Loucy (cell line): ENCODE results near the gene TSSK2.

Experiments
- H2AFZ ChIP-seq: fragments of 200-600 bp; sonication (generic); 2 replicates; pipeline ENCODE4 v1.6.0; 2016; ENCODE audit warnings: antibody characterized with exemption, mild to moderate bottlenecking, low read length, moderate library complexity
- H3F3A ChIP-seq: fragments of 200-600 bp; 2 replicates; pipeline ENCODE4 v1.6.0; 2016; ENCODE audit warnings: antibody characterized with exemption, low read depth, mild to moderate bottlenecking
- H3K27me3 ChIP-seq: fragments of 200-600 bp; sonication (generic); 2 replicates; pipeline ENCODE4 v1.6.1; 2014; ENCODE audit warnings: low read length, mild to moderate bottlenecking; ENCODE audit not compliant: insufficient read depth, poor library complexity, severe bottlenecking
- H3K36me3 ChIP-seq: fragments of 200-600 bp; sonication (generic); 2 replicates; pipeline ENCODE4 v1.6.1; 2016; ENCODE audit warnings: low read length; ENCODE audit not compliant: insufficient read depth
- H3K4me1 ChIP-seq: fragments of 200-600 bp; sonication (generic); 2 replicates; pipeline ENCODE4 v1.5.1; 2014; ENCODE audit warnings: low read length, mild to moderate bottlenecking; ENCODE audit not compliant: insufficient read depth, poor library complexity, severe bottlenecking
- H3K4me2 ChIP-seq: fragments of 200-600 bp; sonication (generic); 2 replicates; pipeline ENCODE4 v1.6.0; 2014; ENCODE audit warnings: antibody characterized with exemption, low read length, low read depth, mild to moderate bottlenecking; ENCODE audit not compliant: poor library complexity, severe bottlenecking
- H3K4me3 ChIP-seq: fragments of 200-600 bp; sonication (generic); 2 replicates; pipeline ENCODE4 v1.5.1; 2014; ENCODE audit warnings: low read length, mild to moderate bottlenecking, mixed read lengths; ENCODE audit not compliant: poor library complexity, severe bottlenecking
- H3K79me2 ChIP-seq: fragments of 200-600 bp; sonication (generic); 2 replicates; pipeline ENCODE4 v1.6.1; 2014; ENCODE audit warnings: low read length; ENCODE audit not compliant: insufficient read depth
- H3K9ac ChIP-seq: fragments of 200-600 bp; sonication (generic); 2 replicates; pipeline ENCODE4 v1.6.0; 2014; ENCODE audit warnings: mild to moderate bottlenecking, low read depth, low read length, moderate library complexity; ENCODE audit not compliant: poor library complexity, severe bottlenecking
- H3K9me2 ChIP-seq: fragments of 200-600 bp; sonication (generic); replicated peaks from 2 replicates; pipeline ENCODE4 v1.6.1; 2016; ENCODE audit warnings: low read depth, low read length, mixed read lengths
- H3K9me3 ChIP-seq: fragments of 200-600 bp; sonication (generic); 2 replicates; pipeline ENCODE4 v1.6.1; 2014; ENCODE audit warnings: mild to moderate bottlenecking, antibody characterized with exemption, low read length, low read depth; ENCODE audit not compliant: insufficient read depth
- H4K20me1 ChIP-seq: fragments of 200-600 bp; sonication (generic); 2 replicates; pipeline ENCODE4 v1.6.0; 2014; ENCODE audit warnings: antibody characterized with exemption, low read length, mild to moderate bottlenecking; ENCODE audit not compliant: insufficient read depth, poor library complexity, severe bottlenecking
- EZH2phosphoT487 ChIP-seq: fragments of 200-600 bp; IDR thresholded peaks from 2 replicates; pipeline ENCODE4 v1.6.1; 2018; ENCODE audit warnings: antibody characterized with exemption, mild to moderate bottlenecking, moderate library complexity, borderline replicate concordance
- TF ChIP-seq, protein P1 (sequence below): fragments of 200-600 bp; sonication (generic); conservative IDR thresholded peaks from 2 replicates; pipeline ENCODE4 v1.5.1; 2014; ENCODE audit warnings: mild to moderate bottlenecking, antibody characterized with exemption, low read length

TSSK2 gene

GRCh38 chr22:19090183-19090582 lies 40.9 kb upstream of the TSSK2 start:
- H3F3A ChIP-seq, result no peaks in the 10 kb centered on the region
- no peaks in the 10 kb centered on the region for H3K27me3 ChIP-seq
- H3K36me3 ChIP-seq, result peaks cover 13% of the 10 kb centered on the region; the same call in 1 of the 2 replicates
- no peak overlapping the region for H2AFZ ChIP-seq
- H3K9ac ChIP-seq, result no peak overlapping the region
- peaks cover 4% of the 10 kb centered on the region for H4K20me1 ChIP-seq
- no peak overlapping the region for H3K4me3 ChIP-seq
- no peaks in the 10 kb centered on the region for H3K9me2 ChIP-seq
- TF ChIP-seq EZH2phosphoT487, result no peak
- TF ChIP-seq, protein P1, sequence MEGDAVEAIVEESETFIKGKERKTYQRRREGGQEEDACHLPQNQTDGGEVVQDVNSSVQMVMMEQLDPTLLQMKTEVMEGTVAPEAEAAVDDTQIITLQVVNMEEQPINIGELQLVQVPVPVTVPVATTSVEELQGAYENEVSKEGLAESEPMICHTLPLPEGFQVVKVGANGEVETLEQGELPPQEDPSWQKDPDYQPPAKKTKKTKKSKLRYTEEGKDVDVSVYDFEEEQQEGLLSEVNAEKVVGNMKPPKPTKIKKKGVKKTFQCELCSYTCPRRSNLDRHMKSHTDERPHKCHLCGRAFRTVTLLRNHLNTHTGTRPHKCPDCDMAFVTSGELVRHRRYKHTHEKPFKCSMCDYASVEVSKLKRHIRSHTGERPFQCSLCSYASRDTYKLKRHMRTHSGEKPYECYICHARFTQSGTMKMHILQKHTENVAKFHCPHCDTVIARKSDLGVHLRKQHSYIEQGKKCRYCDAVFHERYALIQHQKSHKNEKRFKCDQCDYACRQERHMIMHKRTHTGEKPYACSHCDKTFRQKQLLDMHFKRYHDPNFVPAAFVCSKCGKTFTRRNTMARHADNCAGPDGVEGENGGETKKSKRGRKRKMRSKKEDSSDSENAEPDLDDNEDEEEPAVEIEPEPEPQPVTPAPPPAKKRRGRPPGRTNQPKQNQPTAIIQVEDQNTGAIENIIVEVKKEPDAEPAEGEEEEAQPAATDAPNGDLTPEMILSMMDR, result no peak
- no peak overlapping the region for H3K4me2 ChIP-seq
- no peaks in the 10 kb centered on the region for H3K9me3 ChIP-seq
- peaks cover 16% of the 10 kb centered on the region for H3K79me2 ChIP-seq
- H3K4me1 ChIP-seq, result peaks cover 15% of the 10 kb centered on the region

GRCh38 chr22:19090586-19091127 lies 40.5 kb upstream of the TSSK2 start:
- Histone ChIP-seq H4K20me1 (peaks cover 4% of the 10 kb centered on the region), H3K9me3 (no peaks in the 10 kb centered on the region), H3K9ac (no peak overlapping the region), H3F3A (no peaks in the 10 kb centered on the region), H3K27me3 (no peaks in the 10 kb centered on the region), H2AFZ (no peak overlapping the region), H3K4me2 (no peak overlapping the region), H3K36me3 (peaks cover 13% of the 10 kb centered on the region; the same call in 1 of the 2 replicates), H3K79me2 (peaks cover 21% of the 10 kb centered on the region), H3K4me1 (peaks cover 10% of the 10 kb centered on the region), H3K4me3 (no peak overlapping the region), H3K9me2 (no peaks in the 10 kb centered on the region)
- TF ChIP-seq EZH2phosphoT487, result no peak
- TF ChIP-seq, protein P1, result no peak

DNA sequence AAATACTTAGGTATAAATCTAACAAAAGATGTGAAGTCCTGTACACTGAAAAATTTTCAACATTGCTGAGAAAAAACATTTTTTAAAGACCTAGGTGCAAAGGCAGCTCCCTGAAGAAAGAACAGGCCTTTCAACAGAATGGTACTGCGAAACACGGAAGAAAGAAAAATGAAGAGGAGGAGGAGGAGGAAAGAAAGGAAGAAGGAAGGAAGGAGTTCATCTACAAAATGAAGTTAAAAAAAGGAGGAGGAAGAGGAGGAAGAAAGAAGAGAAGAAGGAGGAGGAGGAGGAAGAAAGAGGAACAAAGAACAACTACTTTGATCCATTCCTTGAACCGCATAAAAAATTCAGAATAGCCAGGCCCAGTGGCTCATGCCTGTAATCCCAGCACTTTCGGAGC lies 38.4 kb upstream of the TSSK2 start:
- no peaks in the 10 kb centered on the region for H3K9me3 ChIP-seq
- peaks cover 14% of the 10 kb centered on the region; the same call in 1 of the 2 replicates for H3K36me3 ChIP-seq
- TF ChIP-seq, protein P1, result no peak
- no peak for TF ChIP-seq EZH2phosphoT487
- no peak overlapping the region for H3K9ac ChIP-seq
- H3K4me1 ChIP-seq, result no peaks in the 10 kb centered on the region
- no peaks in the 10 kb centered on the region for H3K9me2 ChIP-seq
- no peaks in the 10 kb centered on the region for H3K27me3 ChIP-seq
- peaks cover 29% of the 10 kb centered on the region for H3K79me2 ChIP-seq
- no peak overlapping the region for H2AFZ ChIP-seq
- H3F3A ChIP-seq, result no peaks in the 10 kb centered on the region
- no peak overlapping the region for H3K4me2 ChIP-seq
- peaks cover 4% of the 10 kb centered on the region for H4K20me1 ChIP-seq
- H3K4me3 ChIP-seq, result no peak overlapping the region
